GM23248 (cell line): Measurements from ENCODE around the gene STK40.

Source experiments
- EZH2 ChIP-seq: fragments of 200-600 bp; sonication (generic); IDR thresholded peaks from 2 replicates; pipeline ENCODE4 v1.6.1; 2018; ENCODE audit warnings: antibody characterized with exemption, mild to moderate bottlenecking; ENCODE audit not compliant: insufficient read depth, poor library complexity, severe bottlenecking
- EZH2phosphoT487 ChIP-seq: fragments of 200-600 bp; sonication (generic); IDR thresholded peaks from 2 replicates; pipeline ENCODE4 v1.6.1; 2018; ENCODE audit warnings: antibody characterized with exemption, moderate library complexity, mild to moderate bottlenecking, low read depth; ENCODE audit not compliant: insufficient read depth

- no peak for TF ChIP-seq EZH2phosphoT487
- TF ChIP-seq EZH2, result no peak
Measured at GRCh38 chr1:36337830-36338229, 47.9 kb downstream of the STK40 start.
